Osteoblast (primary cell): ENCODE data around the gene LPO. TPM values are rescaled to one million over a fixed set of nuclear protein-coding genes. Genes with fewer than 3 reads are reported as not detected.

ENCODE experiments used
- DNase-seq: peaks from one replicate; pipeline ENCODE4 v3.0.0; 2011; ENCODE audit warnings: low spot score, mixed read lengths; ENCODE audit not compliant: insufficient read length; ENCODE audit errors: missing footprints
- H2AFZ ChIP-seq: 2 replicates; pipeline ENCODE4 v1.6.0; 2011; ENCODE audit warnings: mild to moderate bottlenecking, low read length
- H3K27ac ChIP-seq: 2 replicates; pipeline ENCODE4 v1.5.1; 2011; ENCODE audit warnings: mild to moderate bottlenecking, low read depth, low read length, moderate library complexity
- H3K27me3 ChIP-seq: 2 replicates; pipeline ENCODE4 v1.6.0; 2012; ENCODE audit warnings: mild to moderate bottlenecking, control low read depth, inconsistent platforms, low read length, moderate library complexity; ENCODE audit not compliant: insufficient read depth
- H3K36me3 ChIP-seq: 2 replicates; pipeline ENCODE4 v1.5.1; 2011; ENCODE audit warnings: mild to moderate bottlenecking, low read length, control low read depth, moderate library complexity; ENCODE audit not compliant: insufficient read depth
- H3K4me1 ChIP-seq: 2 replicates; pipeline ENCODE4 v1.5.1; 2011; ENCODE audit warnings: mild to moderate bottlenecking, low read length, control low read depth, moderate library complexity; ENCODE audit not compliant: insufficient read depth
- H3K4me2 ChIP-seq: 2 replicates; pipeline ENCODE4 v1.6.0; 2011; ENCODE audit warnings: mild to moderate bottlenecking, low read length; ENCODE audit not compliant: insufficient read depth
- H3K4me3 ChIP-seq: fragments of 200-600 bp; sonication (generic); 3 replicates; pipeline ENCODE4 v1.5.1; 2012; ENCODE audit warnings: mild to moderate bottlenecking, low read length, inconsistent platforms; ENCODE audit not compliant: insufficient read depth
- H3K79me2 ChIP-seq: 2 replicates; pipeline ENCODE4 v1.6.0; 2012; ENCODE audit warnings: mild to moderate bottlenecking, low read length, control low read depth, inconsistent platforms; ENCODE audit not compliant: insufficient read depth
- H3K9me3 ChIP-seq: 2 replicates; pipeline ENCODE4 v1.5.1; 2011; ENCODE audit warnings: low read depth, low read length, control low read depth
- H4K20me1 ChIP-seq: 2 replicates; pipeline ENCODE4 v1.6.0; 2012; ENCODE audit warnings: mild to moderate bottlenecking, low read length, control low read depth; ENCODE audit not compliant: insufficient read depth
- CTCF ChIP-seq: IDR thresholded peaks from 2 replicates; pipeline ENCODE4 v1.5.1; 2011; ENCODE audit warnings: mild to moderate bottlenecking, low read depth, low read length, moderate library complexity; ENCODE audit errors: extremely low read depth
- total RNA-seq: library from RNA; depleted of rRNA; stranded (reverse); fragments of >200 nt; gene quantifications from 2 replicates; pipeline ENCODE4 v1.2.3, GENCODE V29; 2012

Gene LPO
- total RNA-seq, 1 donor = not detected

- no peaks in the 10 kb centered on the region for H3K79me2 ChIP-seq
- H3K9me3 ChIP-seq = no peaks in the 10 kb centered on the region
- no peak overlapping the region for H2AFZ ChIP-seq
- no peaks in the 10 kb centered on the region for H3K4me1 ChIP-seq
- no peak for TF ChIP-seq CTCF
- H3K27me3 ChIP-seq = peaks cover 44% of the 10 kb centered on the region
- H3K4me3 ChIP-seq = no peak overlapping the region
- H3K4me2 ChIP-seq = no peak overlapping the region
- H3K27ac ChIP-seq = no peak overlapping the region
- H4K20me1 ChIP-seq = no peaks in the 10 kb centered on the region
- DNase-seq = no peak
- no peaks in the 10 kb centered on the region for H3K36me3 ChIP-seq
Measured at GRCh38 chr17:58245428-58246103, 7.2 kb downstream of the LPO start.

- no peak overlapping the region for H3K4me2 ChIP-seq
- no peaks in the 10 kb centered on the region for H3K9me3 ChIP-seq
- no peak for DNase-seq
- peaks cover 42% of the 10 kb centered on the region for H3K27me3 ChIP-seq
- TF ChIP-seq CTCF = no peak
- no peaks in the 10 kb centered on the region for H3K79me2 ChIP-seq
- no peak overlapping the region for H3K27ac ChIP-seq
- no peak overlapping the region for H2AFZ ChIP-seq
- no peaks in the 10 kb centered on the region for H3K4me1 ChIP-seq
- no peaks in the 10 kb centered on the region for H3K36me3 ChIP-seq
- no peak overlapping the region for H3K4me3 ChIP-seq
- no peaks in the 10 kb centered on the region for H4K20me1 ChIP-seq
Measured at GRCh38 chr17:58246104-58246740, 7.8 kb downstream of the LPO start.

GRCh38 chr17:58246781-58247180 is 8.4 kb downstream of the LPO start:
- H4K20me1 ChIP-seq = no peaks in the 10 kb centered on the region
- H3K4me3 ChIP-seq = no peak overlapping the region
- H3K4me1 ChIP-seq = no peaks in the 10 kb centered on the region
- H3K36me3 ChIP-seq = no peaks in the 10 kb centered on the region
- H3K27ac ChIP-seq = no peak overlapping the region
- H3K9me3 ChIP-seq = no peaks in the 10 kb centered on the region
- peaks cover 40% of the 10 kb centered on the region for H3K27me3 ChIP-seq
- H3K4me2 ChIP-seq = no peak overlapping the region
- H3K79me2 ChIP-seq = no peaks in the 10 kb centered on the region
- no peak for TF ChIP-seq CTCF
- no peak overlapping the region for H2AFZ ChIP-seq
- DNase-seq = no peak

GRCh38 chr17:58247511-58248363 is 9.4 kb downstream of the LPO start:
- H4K20me1 ChIP-seq = no peaks in the 10 kb centered on the region
- H3K4me3 ChIP-seq = no peak overlapping the region
- DNase-seq = no peak
- no peak overlapping the region for H3K4me2 ChIP-seq
- peaks cover 32% of the 10 kb centered on the region for H3K27me3 ChIP-seq
- H2AFZ ChIP-seq = no peak overlapping the region
- TF ChIP-seq CTCF = no peak
- no peaks in the 10 kb centered on the region for H3K9me3 ChIP-seq
- H3K36me3 ChIP-seq = no peaks in the 10 kb centered on the region
- H3K79me2 ChIP-seq = no peaks in the 10 kb centered on the region
- no peaks in the 10 kb centered on the region for H3K4me1 ChIP-seq
- no peak overlapping the region for H3K27ac ChIP-seq
